ENCODE results near the gene GPBP1L1.
"Not testable (repeated sequence)": the region's sequence is repeated elsewhere in the genome, so short reads cannot be mapped to it uniquely, and the experiment has no call there.

Gene GPBP1L1

GRCh38 chr1:45678489-45678888 lies 7.8 kb downstream of the GPBP1L1 start:
- DNase-seq = no peak

- no peak for DNase-seq
These were observed 8.5 kb downstream of the GPBP1L1 start for GRCh38 chr1:45677751-45678245.

GRCh38 chr1:45676553-45676952 lies 9.8 kb downstream of the GPBP1L1 start:
- not testable (repeated sequence) for DNase-seq

- no peak for DNase-seq
These were observed 11.9 kb downstream of the GPBP1L1 start for GRCh38 chr1:45674478-45674877.

- no peak for DNase-seq
These were observed 12.4 kb downstream of the GPBP1L1 start for GRCh38 chr1:45673956-45674355.

- no peak for DNase-seq
These were observed 16.3 kb downstream of the GPBP1L1 start for GRCh38 chr1:45669859-45670655.

- no peak for DNase-seq
These were observed 17.0 kb downstream of the GPBP1L1 start for GRCh38 chr1:45669379-45669778.

- no peak for DNase-seq
These were observed 17.8 kb downstream of the GPBP1L1 start for GRCh38 chr1:45668526-45668925.

GRCh38 chr1:45667321-45668111 lies 18.8 kb downstream of the GPBP1L1 start:
- DNase-seq = no peak

- no peak for DNase-seq
These were observed 19.5 kb downstream of the GPBP1L1 start for GRCh38 chr1:45666836-45667235.

- no peak for DNase-seq
These were observed 26.0 kb downstream of the GPBP1L1 start for GRCh38 chr1:45660336-45660735.

GRCh38 chr1:45659222-45659621 lies 27.1 kb downstream of the GPBP1L1 start:
- DNase-seq = no peak

- no peak for DNase-seq
These were observed 28.2 kb downstream of the GPBP1L1 start for GRCh38 chr1:45658171-45658570.

GRCh38 chr1:45656573-45657226 lies 29.6 kb downstream of the GPBP1L1 start:
- no peak for DNase-seq

- DNase-seq = no peak
These were observed 31.6 kb downstream of the GPBP1L1 start for GRCh38 chr1:45654540-45655280.

- DNase-seq = no peak
These were observed 38.9 kb downstream of the GPBP1L1 start for GRCh38 chr1:45647248-45648021.

- DNase-seq = no peak
These were observed 41.7 kb downstream of the GPBP1L1 start for GRCh38 chr1:45644661-45645060.

GRCh38 chr1:45643978-45644377 lies 42.4 kb downstream of the GPBP1L1 start:
- no peak for DNase-seq

GRCh38 chr1:45643321-45643720 lies 43.0 kb downstream of the GPBP1L1 start:
- DNase-seq = no peak

- DNase-seq = no peak
These were observed 46.0 kb downstream of the GPBP1L1 start for GRCh38 chr1:45640293-45640692.

- DNase-seq = no peak
These were observed 51.1 kb downstream of the GPBP1L1 start for GRCh38 chr1:45635211-45635610.

GRCh38 chr1:45630429-45630828 lies 55.9 kb downstream of the GPBP1L1 start:
- no peak for DNase-seq
